Measurements from ENCODE around the gene TMA7B. TPM values are rescaled to one million over a fixed set of nuclear protein-coding genes. Genes with fewer than 3 reads are reported as not detected.

The TMA7B gene
- total RNA-seq, 1 experiment from 2014 or later, result not detected

DNA sequence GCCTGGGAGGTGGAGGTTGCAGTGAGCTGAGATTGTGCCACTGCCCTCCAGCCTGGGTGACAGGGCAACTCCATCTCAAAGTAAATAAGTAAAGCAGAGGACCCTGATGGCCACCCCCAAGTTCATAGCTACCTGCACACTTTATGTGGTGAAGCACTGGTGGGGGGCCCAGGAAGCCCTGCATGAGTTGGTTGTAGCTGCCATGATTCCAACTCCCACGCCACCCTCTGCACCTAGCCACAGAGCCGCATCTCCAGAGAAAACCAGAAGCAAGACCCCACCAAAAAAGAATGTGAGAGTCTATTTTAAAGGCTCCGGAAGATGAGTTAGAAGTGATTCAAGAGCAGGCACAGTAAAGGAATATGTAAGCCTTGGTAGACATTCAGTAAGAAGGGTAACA, 20.4 kb upstream of the TMA7B start:
- DNase-seq (ENCODE audit: unreplicated experiment), result no peak
- Mint-ChIP-seq H3K4me1 (ENCODE audit: insufficient read depth, unreplicated experiment) (no peaks in the 10 kb centered on the region), H3K27ac (ENCODE audit: low read depth, unreplicated experiment) (no peak overlapping the region), H3K27me3 (ENCODE audit: insufficient read depth, unreplicated experiment) (peaks cover 20% of the 10 kb centered on the region), H3K4me3 (ENCODE audit: unreplicated experiment) (no peak overlapping the region), H3K9me3 (ENCODE audit: unreplicated experiment) (no peaks in the 10 kb centered on the region), H3K36me3 (ENCODE audit: insufficient read depth, unreplicated experiment) (no peaks in the 10 kb centered on the region)
- TF ChIP-seq, protein P1, sequence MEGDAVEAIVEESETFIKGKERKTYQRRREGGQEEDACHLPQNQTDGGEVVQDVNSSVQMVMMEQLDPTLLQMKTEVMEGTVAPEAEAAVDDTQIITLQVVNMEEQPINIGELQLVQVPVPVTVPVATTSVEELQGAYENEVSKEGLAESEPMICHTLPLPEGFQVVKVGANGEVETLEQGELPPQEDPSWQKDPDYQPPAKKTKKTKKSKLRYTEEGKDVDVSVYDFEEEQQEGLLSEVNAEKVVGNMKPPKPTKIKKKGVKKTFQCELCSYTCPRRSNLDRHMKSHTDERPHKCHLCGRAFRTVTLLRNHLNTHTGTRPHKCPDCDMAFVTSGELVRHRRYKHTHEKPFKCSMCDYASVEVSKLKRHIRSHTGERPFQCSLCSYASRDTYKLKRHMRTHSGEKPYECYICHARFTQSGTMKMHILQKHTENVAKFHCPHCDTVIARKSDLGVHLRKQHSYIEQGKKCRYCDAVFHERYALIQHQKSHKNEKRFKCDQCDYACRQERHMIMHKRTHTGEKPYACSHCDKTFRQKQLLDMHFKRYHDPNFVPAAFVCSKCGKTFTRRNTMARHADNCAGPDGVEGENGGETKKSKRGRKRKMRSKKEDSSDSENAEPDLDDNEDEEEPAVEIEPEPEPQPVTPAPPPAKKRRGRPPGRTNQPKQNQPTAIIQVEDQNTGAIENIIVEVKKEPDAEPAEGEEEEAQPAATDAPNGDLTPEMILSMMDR (IDR thresholded peaks at IDR 0.05; ENCODE audit: unreplicated experiment), result no peak
- ChIA-PET POLR2A (no interaction called here), CTCF (interaction anchor here (0.5 to 0.7 kb wide), 3 partner anchors 15 to 88 kb away, joined by 3 to 4 read pairs (median 3); no protein-coding TSS in a partner anchor)
- intact Hi-C loops (cut with micrococcal nuclease), result loop anchor here (5.0 to 10.0 kb wide), 3 partner anchors 315 to 405 kb away; partner anchors contain the start of gene ADSL
- BruUV-seq (replicated peaks), result no TSS peak

DNA sequence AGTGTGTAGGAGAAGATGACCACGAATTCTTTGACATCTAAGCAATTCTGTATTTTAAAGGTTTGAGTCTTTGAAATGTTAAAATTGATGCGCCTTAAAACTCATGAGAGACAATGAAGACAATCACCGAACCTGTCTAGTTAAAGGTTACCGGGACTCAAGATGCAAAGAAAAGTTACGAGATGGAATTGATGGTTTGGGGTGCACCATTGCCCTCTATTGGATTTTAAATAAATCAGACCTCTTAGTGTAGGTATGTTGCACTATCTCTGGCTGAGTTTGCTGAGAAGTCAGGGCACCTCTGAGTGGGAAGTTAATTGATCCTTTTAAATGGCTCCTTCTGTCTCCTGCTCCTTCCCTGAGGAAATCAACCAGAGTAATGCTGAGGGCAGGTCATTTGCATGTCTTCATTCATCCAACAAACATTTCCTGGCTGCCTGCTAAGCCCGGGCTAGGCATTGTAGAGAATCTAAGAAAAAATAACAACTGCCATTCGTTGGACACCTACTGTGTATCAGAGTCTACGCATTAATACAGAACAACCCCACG, 19.4 kb upstream of the TMA7B start:
- intact Hi-C loops (cut with micrococcal nuclease), result loop anchor here (5.0 kb wide), 1 partner anchor 399 kb away; no protein-coding TSS in a partner anchor
- POLR2A ChIA-PET, result interaction anchor here (0.6 kb wide), 1 partner anchor 15 kb away, joined by 3 read pairs; no protein-coding TSS in a partner anchor
- no peak overlapping the region for H3K27ac Mint-ChIP-seq (ENCODE audit: low read depth, unreplicated experiment)
- DNase-seq (ENCODE audit: unreplicated experiment), result no peak
- no peaks in the 10 kb centered on the region for H3K36me3 Mint-ChIP-seq (ENCODE audit: insufficient read depth, unreplicated experiment)
- H3K4me1 Mint-ChIP-seq (ENCODE audit: insufficient read depth, unreplicated experiment), result no peaks in the 10 kb centered on the region
- H3K27me3 Mint-ChIP-seq (ENCODE audit: insufficient read depth, unreplicated experiment), result peaks cover 11% of the 10 kb centered on the region
- TF ChIP-seq, protein P1 (IDR thresholded peaks at IDR 0.05; ENCODE audit: unreplicated experiment), result no peak
- CTCF ChIA-PET, result no interaction called here
- no peaks in the 10 kb centered on the region for H3K9me3 Mint-ChIP-seq (ENCODE audit: unreplicated experiment)
- no peak overlapping the region for H3K4me3 Mint-ChIP-seq (ENCODE audit: unreplicated experiment)
- BruUV-seq (replicated peaks), result no TSS peak

DNA sequence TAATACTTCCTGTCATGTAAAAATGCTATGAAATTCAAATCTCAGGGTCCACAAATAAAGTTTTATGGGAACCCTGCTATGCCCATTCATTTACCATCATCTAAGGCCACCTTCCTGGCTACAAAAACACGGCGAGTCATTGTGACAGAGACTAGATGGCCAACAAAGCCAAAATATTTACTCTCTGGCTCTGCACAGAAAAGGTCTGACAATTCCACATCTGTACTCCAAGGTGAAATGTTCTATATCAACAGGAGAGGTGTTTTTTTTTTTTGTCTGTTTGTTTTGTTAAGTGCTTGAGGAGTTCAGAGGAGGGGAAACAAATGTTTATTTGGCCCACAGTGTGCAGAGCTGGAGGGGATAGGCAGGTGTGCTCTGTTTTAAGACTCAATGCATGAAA, 18.6 kb upstream of the TMA7B start:
- POLR2A ChIA-PET, result interaction anchor here (0.6 kb wide), 1 partner anchor 14 kb away, joined by 3 read pairs; no protein-coding TSS in a partner anchor
- CTCF ChIA-PET, result interaction anchor here (1.9 kb wide), 1 partner anchor 83 kb away, joined by 10 read pairs; no protein-coding TSS in a partner anchor
- Mint-ChIP-seq H3K4me3 (ENCODE audit: unreplicated experiment) (no peak overlapping the region), H3K27me3 (ENCODE audit: insufficient read depth, unreplicated experiment) (peaks cover 4% of the 10 kb centered on the region), H3K27ac (ENCODE audit: low read depth, unreplicated experiment) (no peak overlapping the region), H3K4me1 (ENCODE audit: insufficient read depth, unreplicated experiment) (no peaks in the 10 kb centered on the region), H3K36me3 (ENCODE audit: insufficient read depth, unreplicated experiment) (no peaks in the 10 kb centered on the region), H3K9me3 (ENCODE audit: unreplicated experiment) (no peaks in the 10 kb centered on the region)
- no peak for DNase-seq (ENCODE audit: unreplicated experiment)
- intact Hi-C loops (cut with micrococcal nuclease), result loop anchor here (5.0 kb wide), 1 partner anchor 399 kb away; no protein-coding TSS in a partner anchor
- TF ChIP-seq, protein P1 (IDR thresholded peaks at IDR 0.05; ENCODE audit: unreplicated experiment), result no peak
- no TSS peak for BruUV-seq (replicated peaks)

DNA sequence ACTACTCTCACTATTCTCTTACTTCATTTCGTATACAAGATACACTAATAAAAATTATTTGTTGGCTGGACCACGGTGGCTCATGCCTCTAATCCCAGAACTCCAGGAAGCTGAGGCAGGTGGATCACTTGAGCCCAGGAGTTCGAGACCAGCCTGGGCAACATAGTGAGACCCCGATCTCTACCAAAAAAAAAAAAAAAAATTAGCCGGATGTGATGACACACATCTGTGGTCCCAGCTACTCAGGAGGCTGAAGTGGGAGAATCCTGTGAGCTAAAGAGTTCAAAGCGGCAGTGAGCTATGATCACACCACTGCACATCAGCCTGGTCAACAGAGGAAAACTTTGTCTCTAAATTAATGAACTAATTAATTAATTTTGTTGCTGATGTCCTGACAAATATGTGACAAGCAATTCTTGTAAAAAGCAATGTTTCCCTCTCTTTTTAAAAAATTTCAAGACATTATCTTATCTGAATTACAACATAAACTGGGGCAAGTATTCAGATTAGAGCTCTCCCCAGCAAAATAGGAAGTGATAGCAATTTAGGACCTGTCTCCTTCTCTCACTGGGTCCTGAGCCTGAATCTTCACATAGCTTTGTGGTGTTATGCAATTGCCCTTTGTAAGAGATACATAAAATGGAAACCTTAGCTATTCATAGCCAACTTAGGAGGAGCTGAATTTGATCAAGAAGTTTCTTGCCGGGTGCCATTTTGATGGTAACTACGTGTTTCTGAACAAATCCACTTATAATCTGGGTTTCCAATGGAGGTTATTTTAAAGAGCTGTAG, 17.6 kb upstream of the TMA7B start:
- intact Hi-C loops (cut with micrococcal nuclease), result loop anchor here (5.0 kb wide), 1 partner anchor 400 kb away; no protein-coding TSS in a partner anchor
- H3K27ac Mint-ChIP-seq (ENCODE audit: low read depth, unreplicated experiment), result no peak overlapping the region
- H3K4me3 Mint-ChIP-seq (ENCODE audit: unreplicated experiment), result no peak overlapping the region
- BruUV-seq (replicated peaks), result no TSS peak
- TF ChIP-seq, protein P1 (IDR thresholded peaks at IDR 0.05; ENCODE audit: unreplicated experiment), result no peak
- no peaks in the 10 kb centered on the region for H3K9me3 Mint-ChIP-seq (ENCODE audit: unreplicated experiment)
- H3K27me3 Mint-ChIP-seq (ENCODE audit: insufficient read depth, unreplicated experiment), result no peaks in the 10 kb centered on the region
- ChIA-PET POLR2A (interaction anchor here (1.2 kb wide), 1 partner anchor 95 kb away, joined by 3 read pairs; no protein-coding TSS in a partner anchor), CTCF (interaction anchor here (1.9 kb wide), 1 partner anchor 82 kb away, joined by 10 read pairs; no protein-coding TSS in a partner anchor)
- H3K36me3 Mint-ChIP-seq (ENCODE audit: insufficient read depth, unreplicated experiment), result no peaks in the 10 kb centered on the region
- no peak for DNase-seq (ENCODE audit: unreplicated experiment)
- H3K4me1 Mint-ChIP-seq (ENCODE audit: insufficient read depth, unreplicated experiment), result no peaks in the 10 kb centered on the region

Measured in MCF 10A (cell line).